GM21576 (cell line): ENCODE results near the gene EHHADH.
A peak's percentile ranks its signal among the peaks of the same experiment; 100 is the strongest.
"Not testable (repeated sequence)": the region's sequence is repeated elsewhere in the genome, so short reads cannot be mapped to it uniquely, and the experiment has no call there.

ENCODE experiments used
- ATAC-seq: cut with Tn5 transposase; IDR thresholded peaks from one replicate; pipeline ENCODE4 v1.9.1; 2021; ENCODE audit warnings: mild to moderate bottlenecking, moderate library complexity; ENCODE audit not compliant: unreplicated experiment

The EHHADH gene

GRCh38 chr3:185253133-185253532 lies 716 bp downstream of the EHHADH start:
- ATAC-seq: not testable (repeated sequence)

- no peak for ATAC-seq
These were observed 2.6 kb downstream of the EHHADH start for GRCh38 chr3:185251272-185251671.

- no peak for ATAC-seq
These were observed 3.2 kb downstream of the EHHADH start for GRCh38 chr3:185250653-185251052.

- ATAC-seq: no peak
These were observed 3.6 kb downstream of the EHHADH start for GRCh38 chr3:185250247-185250646.

- ATAC-seq: no peak
These were observed 11.2 kb downstream of the EHHADH start for GRCh38 chr3:185242642-185243041.

GRCh38 chr3:185236969-185237368 lies 16.9 kb downstream of the EHHADH start:
- no peak for ATAC-seq

- ATAC-seq: no peak
These were observed 20.5 kb downstream of the EHHADH start for GRCh38 chr3:185233328-185233727.

GRCh38 chr3:185226526-185226925 lies 27.3 kb downstream of the EHHADH start:
- not testable (repeated sequence) for ATAC-seq

- no peak for ATAC-seq
These were observed 28.3 kb downstream of the EHHADH start for GRCh38 chr3:185225523-185225922.

GRCh38 chr3:185225080-185225479 lies 28.8 kb downstream of the EHHADH start:
- ATAC-seq: no peak

GRCh38 chr3:185221203-185221602 lies 32.6 kb downstream of the EHHADH start:
- no peak for ATAC-seq

GRCh38 chr3:185216607-185216958 lies 37.3 kb downstream of the EHHADH start:
- ATAC-seq: no peak

GRCh38 chr3:185215873-185216606 lies 37.8 kb downstream of the EHHADH start:
- ATAC-seq: no peak

GRCh38 chr3:185212559-185212958 lies 41.3 kb downstream of the EHHADH start:
- ATAC-seq: no peak

- no peak for ATAC-seq
These were observed 41.8 kb downstream of the EHHADH start for GRCh38 chr3:185212086-185212485.

GRCh38 chr3:185210621-185211142 lies 43.2 kb downstream of the EHHADH start:
- ATAC-seq: no peak

GRCh38 chr3:185208823-185209222 lies 45.0 kb downstream of the EHHADH start:
- no peak for ATAC-seq

- peak; percentile 97 for ATAC-seq
These were observed 45.7 kb downstream of the EHHADH start for GRCh38 chr3:185207931-185208746.

- no peak for ATAC-seq
These were observed 46.4 kb downstream of the EHHADH start for GRCh38 chr3:185207481-185207880.

- no peak for ATAC-seq
These were observed 48.0 kb downstream of the EHHADH start for GRCh38 chr3:185205865-185206264.

- no peak for ATAC-seq
These were observed 49.0 kb downstream of the EHHADH start for GRCh38 chr3:185204894-185205293.

GRCh38 chr3:185200639-185201038 lies 53.2 kb downstream of the EHHADH start:
- ATAC-seq: no peak
